Suprapubic skin (tissue), 3 donors: ENCODE results near the gene PIK3CG.

ENCODE experiments used
- CTCF ChIP-seq, 2 donors: fragments of 200-600 bp in 1 of 2; fragments of 450-650 bp in 1 of 2; sonication (generic) in 1 of 2; IDR thresholded peaks; one replicate each; pipeline ENCODE4 v1.5.1; 2016 to 2019; ENCODE audit warnings: antibody characterized with exemption in 2 of 2, mild to moderate bottlenecking in 1 of 2, moderate library complexity in 1 of 2
- EP300 ChIP-seq: sonication (generic); formaldehyde crosslinking; IDR thresholded peaks from one replicate; pipeline ENCODE4 v1.6.1; 2017; ENCODE audit warnings: antibody characterized with exemption

GRCh38 chr7:106878748-106879439 is 13.8 kb downstream of the PIK3CG start:
- no peak for TF ChIP-seq EP300
- no peak for TF ChIP-seq CTCF (IDR thresholded peaks at IDR 0.05)
